A549 (cell line): Measurements from ENCODE around the gene SORT1. TPM values are rescaled to one million over a fixed set of nuclear protein-coding genes. Genes with fewer than 3 reads are reported as not detected.

Experiments used
- ATAC-seq, 2 experiments: fragments of 200-7000 bp in 1 of 2; fragments of >200 bp in 1 of 2; cut with Nextera tagmentation in 1 of 2; cut with Tn5 transposase in 1 of 2; 3 replicates each; pipeline versions ENCODE4 v1.8.0 to v1.9.1; 2018 to 2020; ENCODE audit warnings: mild to moderate bottlenecking in 1 of 2, moderate library complexity in 1 of 2
- CTCF ChIA-PET: fragments of 300-600 bp; sonication (Branson Sonifier 250); formaldehyde crosslinking; extraction: SDS; loops from one replicate; lab custom pipeline; 2021; ENCODE audit warnings: antibody characterized with exemption, inconsistent platforms; lab: Yijun Ruan, JAX
- POLR2A ChIA-PET: fragments of 350-600 bp; formaldehyde crosslinking; extraction: SDS; loops from one replicate; lab custom pipeline; 2021; ENCODE audit warnings: antibody characterized with exemption, inconsistent platforms; lab: Yijun Ruan, JAX
- DNase-seq, 2 experiments: peaks; one replicate each; pipeline versions ENCODE4 v3.0.0 to v3.0.0-alpha.2; 2011 to 2016; ENCODE audit warnings: low read depth in 1 of 2, low spot score in 1 of 2
- FAIRE-seq: peaks from 2 replicates; lab custom pipeline; 2011; peaks lifted over from hg19 to GRCh38; lab: Jason Lieb, UNC
- H3K27ac ChIP-seq, 2 experiments: fragments of >200 bp; sonication (Bioruptor Twin); formaldehyde crosslinking; 3 replicates each; pipeline ENCODE4 v1.5.1; 2016 to 2017
- H3K4me1 ChIP-seq: fragments of >200 bp; sonication (Bioruptor Twin); formaldehyde crosslinking; 3 replicates; pipeline ENCODE4 v1.6.1; 2016
- H3K4me2 ChIP-seq: fragments of >200 bp; sonication (Bioruptor Twin); formaldehyde crosslinking; 3 replicates; pipeline ENCODE4 v1.6.1; 2016
- H3K4me3 ChIP-seq: fragments of >200 bp; sonication (Bioruptor Twin); formaldehyde crosslinking; 3 replicates; pipeline ENCODE4 v1.5.1; 2016
- H3K9me3 ChIP-seq: fragments of >200 bp; sonication (Bioruptor Twin); formaldehyde crosslinking; 3 replicates; pipeline ENCODE4 v1.6.1; 2016
- CEBPB ChIP-seq, 2 experiments: fragments of >200 bp in 1 of 2; sonication (Bioruptor Twin) in 1 of 2; formaldehyde crosslinking in 1 of 2; IDR thresholded peaks; 2 replicates each; pipeline ENCODE4 v1.6.1; 2012 to 2016
- CHD4 ChIP-seq: fragments of 200-600 bp; sonication (generic); IDR thresholded peaks from 2 replicates; pipeline ENCODE4 v1.6.1; 2016; ENCODE audit warnings: antibody characterized with exemption, mild to moderate bottlenecking, borderline replicate concordance
- EHF ChIP-seq: fragments of 250-450 bp; sonication (Bioruptor Pico); IDR thresholded peaks from 2 replicates; pipeline ENCODE4 v1.5.0; 2020; ENCODE audit warnings: mild to moderate bottlenecking
- EP300 ChIP-seq, 2 experiments: fragments of >200 bp; sonication (Bioruptor Twin); formaldehyde crosslinking; IDR thresholded peaks; 2 replicates in 1 of 2; 3 replicates in 1 of 2; pipeline ENCODE4 v1.6.1; 2016 to 2017
- FOSB ChIP-seq: fragments of 250-450 bp; sonication (Bioruptor Pico); IDR thresholded peaks from 2 replicates; pipeline ENCODE4 v1.5.0; 2020; ENCODE audit warnings: mild to moderate bottlenecking, moderate library complexity
- FOSL2 ChIP-seq, 2 experiments: fragments of 450-650 bp in 1 of 2; fragments of >200 bp in 1 of 2; sonication (Bioruptor Twin) in 1 of 2; formaldehyde crosslinking; IDR thresholded peaks; 2 replicates each; pipeline versions ENCODE4 v1.5.0 to v1.6.1; 2016 to 2020; ENCODE audit warnings: mild to moderate bottlenecking in 1 of 2, moderate library complexity in 1 of 2
- HOXB5 ChIP-seq: fragments of 250-450 bp; sonication (Bioruptor Pico); IDR thresholded peaks from 2 replicates; pipeline ENCODE4 v1.5.0; 2020; ENCODE audit warnings: mild to moderate bottlenecking, moderate library complexity
- KDM5A ChIP-seq: fragments of 200-600 bp; sonication (generic); IDR thresholded peaks from 2 replicates; pipeline ENCODE4 v1.6.1; 2016; ENCODE audit warnings: antibody characterized with exemption, mild to moderate bottlenecking
- MAFK ChIP-seq: fragments of 450-650 bp; IDR thresholded peaks from 2 replicates; pipeline ENCODE4 v1.6.1; 2014; ENCODE audit not compliant: partially characterized antibody
- NPAS2 ChIP-seq: fragments of 250-450 bp; sonication (Bioruptor Pico); IDR thresholded peaks from 2 replicates; pipeline ENCODE4 v1.8.0; 2022; ENCODE audit warnings: mild to moderate bottlenecking, moderate library complexity, borderline replicate concordance
- PHF8 ChIP-seq: fragments of 200-600 bp; sonication (generic); IDR thresholded peaks from 2 replicates; pipeline ENCODE4 v1.6.1; 2016; ENCODE audit warnings: low read depth, mild to moderate bottlenecking, antibody characterized with exemption, moderate library complexity, borderline replicate concordance
- POLR2AphosphoS2 ChIP-seq: conservative IDR thresholded peaks from 2 replicates; pipeline ENCODE4 v1.6.1; 2012; ENCODE audit warnings: low read length, improper control_type of control experiment, inconsistent platforms
- RAD21 ChIP-seq, 2 experiments: fragments of >200 bp in 1 of 2; sonication (Bioruptor Twin) in 1 of 2; formaldehyde crosslinking in 1 of 2; IDR thresholded peaks in 1 of 2; conservative IDR thresholded peaks in 1 of 2; 2 replicates in 1 of 2; 3 replicates in 1 of 2; pipeline ENCODE4 v1.6.1; 2012 to 2018; ENCODE audit warnings: inconsistent platforms in 1 of 2
- RARB ChIP-seq: fragments of 250-450 bp; sonication (Bioruptor Pico); IDR thresholded peaks from 2 replicates; pipeline ENCODE4 v1.8.0; 2021; ENCODE audit warnings: mild to moderate bottlenecking, moderate library complexity
- RFX5 ChIP-seq: fragments of 450-650 bp; IDR thresholded peaks from 2 replicates; pipeline ENCODE4 v1.7.1; 2014; ENCODE audit warnings: antibody characterized with exemption, mild to moderate bottlenecking, moderate library complexity
- RNF2 ChIP-seq: fragments of 200-600 bp; sonication (generic); IDR thresholded peaks from 2 replicates; pipeline ENCODE4 v1.6.1; 2016; ENCODE audit warnings: low read depth, mild to moderate bottlenecking, antibody characterized with exemption, moderate library complexity, borderline replicate concordance
- SREBF2 ChIP-seq: fragments of 450-650 bp; IDR thresholded peaks from 2 replicates; pipeline ENCODE4 v1.6.1; 2014; ENCODE audit warnings: mild to moderate bottlenecking, moderate library complexity
- TFCP2L1 ChIP-seq: fragments of 250-450 bp; sonication (Bioruptor Pico); IDR thresholded peaks from 2 replicates; pipeline ENCODE4 v1.5.0; 2021; ENCODE audit warnings: mild to moderate bottlenecking
- ZNF302 ChIP-seq: fragments of 250-450 bp; sonication (Bioruptor Pico); IDR thresholded peaks from 2 replicates; pipeline ENCODE4 v1.9.0; 2021; ENCODE audit warnings: inconsistent platforms, mild to moderate bottlenecking, moderate library complexity
- WGBS: methylation state at CpG from one replicate; pipeline ENCODE4 v1.1.6; 2017; ENCODE audit errors: missing lambda C conversion rate; 5-methylcytosine and 5-hydroxymethylcytosine counted together
- polyA plus RNA-seq, 4 experiments: library from polyadenylated mRNA; depleted of rRNA in 3 of 4; stranded (reverse); fragments of >200 nt; fragmentation: RNase III in 1 of 4; extraction: RNeasy Plus Mini Kit Qiagen cat#74134 plus additional on column Dnase treatment in 1 of 4; gene quantifications; 2 replicates in 3 of 4; 3 replicates in 1 of 4; pipeline ENCODE4 v1.2.3, GENCODE V29; 2011 to 2017
- TF ChIP-seq, protein P1 (sequence below): fragments of 200-600 bp; sonication (generic); IDR thresholded peaks from 2 replicates; pipeline ENCODE4 v1.6.1; 2016; ENCODE audit warnings: antibody characterized with exemption, mild to moderate bottlenecking, moderate library complexity
- TF ChIP-seq, protein P2 (sequence below): fragments of >200 bp; sonication (Bioruptor Twin); formaldehyde crosslinking; IDR thresholded peaks from 3 replicates; pipeline ENCODE4 v1.5.1; 2016
- TF ChIP-seq, protein P3 (sequence below): IDR thresholded peaks from 2 replicates; pipeline ENCODE4 v1.6.1; 2012

Gene SORT1
- polyA plus RNA-seq, 2 of the 4 experiments (the other 2 are of a cell fraction): 6.0 to 14.7 TPM

DNA sequence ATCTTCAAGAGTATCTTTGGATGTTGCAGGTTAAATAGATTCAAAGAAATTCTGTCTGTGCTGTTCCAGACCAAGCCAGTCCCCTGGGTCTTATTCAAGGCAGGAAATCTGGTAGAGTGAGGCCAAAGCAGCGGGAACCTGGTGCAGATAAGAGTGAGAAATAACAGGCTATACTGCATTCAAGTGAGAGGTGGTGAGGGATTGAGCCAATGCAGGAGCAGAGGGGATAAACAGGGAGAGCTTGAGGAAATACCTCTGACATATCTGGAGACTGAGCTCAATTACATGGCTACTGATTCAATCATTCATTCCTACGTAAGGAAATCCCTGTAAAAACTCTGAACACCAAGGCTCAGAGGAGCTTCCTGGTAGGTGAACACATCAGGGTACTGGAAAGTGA, 45.8 kb upstream of the SORT1 start:
- no peaks in the 10 kb centered on the region for H3K4me1 ChIP-seq
- no peak overlapping the region for H3K27ac ChIP-seq
- WGBS: 37% methylated on average over 2 of the region's 2 CpGs
- FAIRE-seq (no peak), DNase-seq (no peak), ATAC-seq (no peak)
- ChIA-PET CTCF (no interaction called here), POLR2A (no interaction called here)
- H3K4me2 ChIP-seq: no peak overlapping the region
- no peak for TF ChIP-seq RNF2
- TF ChIP-seq FOSB (CRISPR knock-in tag): no peak
- TF ChIP-seq MAFK: no peak
- TF ChIP-seq POLR2AphosphoS2: no peak
- no peak for TF ChIP-seq RAD21 (conservative IDR thresholded peaks at IDR 0.05 in 1 of 2, IDR thresholded peaks at IDR 0.05 in 1 of 2)
- H3K9me3 ChIP-seq: no peaks in the 10 kb centered on the region
- H3K4me3 ChIP-seq: no peak overlapping the region

DNA sequence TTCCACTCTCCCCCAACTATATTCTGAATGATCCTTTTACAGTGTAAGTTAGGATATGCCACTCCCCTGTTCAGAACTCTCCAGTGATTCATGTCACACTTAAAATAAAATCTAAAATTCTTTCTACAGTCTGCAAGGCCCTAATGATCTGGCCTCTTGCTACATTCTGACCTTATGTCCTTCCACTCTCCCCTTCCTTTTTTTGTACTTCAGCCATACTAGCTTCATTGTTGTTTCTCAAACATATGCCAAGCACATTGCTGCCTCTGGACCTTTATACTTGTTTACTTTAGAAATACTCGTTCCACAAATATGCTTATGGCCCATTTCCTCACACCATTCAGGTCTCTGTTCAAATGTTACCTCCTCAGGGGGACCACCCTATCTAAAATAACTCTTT, 43.4 kb upstream of the SORT1 start:
- FAIRE-seq: no peak
- no peaks in the 10 kb centered on the region for H3K9me3 ChIP-seq
- no peak overlapping the region for H3K27ac ChIP-seq
- H3K4me2 ChIP-seq: no peak overlapping the region
- ATAC-seq: no peak
- no peaks in the 10 kb centered on the region for H3K4me1 ChIP-seq
- ChIA-PET POLR2A (no interaction called here), CTCF (no interaction called here)
- no peak for TF ChIP-seq ZNF302 (CRISPR knock-in tag)
- TF ChIP-seq NPAS2 (CRISPR knock-in tag): no peak
- TF ChIP-seq EHF: no peak
- TF ChIP-seq, protein P1, sequence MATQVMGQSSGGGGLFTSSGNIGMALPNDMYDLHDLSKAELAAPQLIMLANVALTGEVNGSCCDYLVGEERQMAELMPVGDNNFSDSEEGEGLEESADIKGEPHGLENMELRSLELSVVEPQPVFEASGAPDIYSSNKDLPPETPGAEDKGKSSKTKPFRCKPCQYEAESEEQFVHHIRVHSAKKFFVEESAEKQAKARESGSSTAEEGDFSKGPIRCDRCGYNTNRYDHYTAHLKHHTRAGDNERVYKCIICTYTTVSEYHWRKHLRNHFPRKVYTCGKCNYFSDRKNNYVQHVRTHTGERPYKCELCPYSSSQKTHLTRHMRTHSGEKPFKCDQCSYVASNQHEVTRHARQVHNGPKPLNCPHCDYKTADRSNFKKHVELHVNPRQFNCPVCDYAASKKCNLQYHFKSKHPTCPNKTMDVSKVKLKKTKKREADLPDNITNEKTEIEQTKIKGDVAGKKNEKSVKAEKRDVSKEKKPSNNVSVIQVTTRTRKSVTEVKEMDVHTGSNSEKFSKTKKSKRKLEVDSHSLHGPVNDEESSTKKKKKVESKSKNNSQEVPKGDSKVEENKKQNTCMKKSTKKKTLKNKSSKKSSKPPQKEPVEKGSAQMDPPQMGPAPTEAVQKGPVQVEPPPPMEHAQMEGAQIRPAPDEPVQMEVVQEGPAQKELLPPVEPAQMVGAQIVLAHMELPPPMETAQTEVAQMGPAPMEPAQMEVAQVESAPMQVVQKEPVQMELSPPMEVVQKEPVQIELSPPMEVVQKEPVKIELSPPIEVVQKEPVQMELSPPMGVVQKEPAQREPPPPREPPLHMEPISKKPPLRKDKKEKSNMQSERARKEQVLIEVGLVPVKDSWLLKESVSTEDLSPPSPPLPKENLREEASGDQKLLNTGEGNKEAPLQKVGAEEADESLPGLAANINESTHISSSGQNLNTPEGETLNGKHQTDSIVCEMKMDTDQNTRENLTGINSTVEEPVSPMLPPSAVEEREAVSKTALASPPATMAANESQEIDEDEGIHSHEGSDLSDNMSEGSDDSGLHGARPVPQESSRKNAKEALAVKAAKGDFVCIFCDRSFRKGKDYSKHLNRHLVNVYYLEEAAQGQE: no peak
- TF ChIP-seq RARB (CRISPR knock-in tag): no peak
- TF ChIP-seq RNF2: no peak
- TF ChIP-seq HOXB5 (CRISPR knock-in tag): no peak
- TF ChIP-seq MAFK: no peak
- TF ChIP-seq SREBF2: no peak
- TF ChIP-seq PHF8: no peak
- no peak for TF ChIP-seq RFX5
- TF ChIP-seq CEBPB (IDR thresholded peaks at IDR 0.05): no peak
- no peak for TF ChIP-seq TFCP2L1
- no peak overlapping the region for H3K4me3 ChIP-seq
- no peak for DNase-seq
- 0% methylated on average over 1 of the region's 1 CpG for WGBS

DNA sequence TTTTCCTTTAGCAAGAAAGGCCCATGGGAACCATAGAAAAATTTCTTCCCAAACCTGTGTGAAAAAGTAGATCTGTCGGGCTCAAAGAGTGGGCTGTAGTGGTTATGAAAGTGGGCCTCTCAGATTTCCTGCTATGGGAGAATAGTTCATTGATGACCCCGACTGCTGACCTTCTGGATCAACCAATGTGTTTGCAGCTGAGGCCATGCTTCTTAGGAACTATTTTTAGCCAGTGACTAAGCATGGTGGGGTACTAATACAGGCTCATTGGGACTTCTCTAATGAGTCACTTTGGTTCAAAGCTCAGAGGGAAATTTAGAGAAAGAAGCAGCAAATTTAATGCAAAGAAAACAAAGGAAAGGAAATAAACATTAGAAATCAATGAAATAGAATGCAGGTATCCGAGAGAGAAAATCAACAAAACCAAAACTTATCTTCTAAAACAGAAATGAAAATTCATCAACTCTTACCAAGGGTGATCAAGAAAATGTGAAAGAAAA, 41.1 kb upstream of the SORT1 start:
- Histone ChIP-seq H3K4me1 (no peaks in the 10 kb centered on the region), H3K4me3 (no peak overlapping the region), H3K27ac (no peak overlapping the region)
- FAIRE-seq (no peak), ATAC-seq (peak in 1 of 2 experiments; percentile 35; a peak in 1 of 6 replicates), DNase-seq (peak in 1 of 2 experiments; percentile 20)
- CTCF ChIA-PET: interaction anchor here (1.8 kb wide), 1 partner anchor 94 kb away, joined by 4 read pairs; no protein-coding TSS in a partner anchor
- POLR2A ChIA-PET: no interaction called here
- WGBS: 56% methylated on average over 3 of the region's 3 CpGs
- TF ChIP-seq CHD4 (no peak), RAD21 (conservative IDR thresholded peaks at IDR 0.05 in 1 of 2, IDR thresholded peaks at IDR 0.05 in 1 of 2) (no peak), EP300 (IDR thresholded peaks at IDR 0.05) (no peak), KDM5A (no peak), FOSL2 (IDR thresholded peaks at IDR 0.05) (no peak), FOSL2 (CRISPR knock-in tag; IDR thresholded peaks at IDR 0.05) (peak; percentile 22)
- TF ChIP-seq, protein P2, sequence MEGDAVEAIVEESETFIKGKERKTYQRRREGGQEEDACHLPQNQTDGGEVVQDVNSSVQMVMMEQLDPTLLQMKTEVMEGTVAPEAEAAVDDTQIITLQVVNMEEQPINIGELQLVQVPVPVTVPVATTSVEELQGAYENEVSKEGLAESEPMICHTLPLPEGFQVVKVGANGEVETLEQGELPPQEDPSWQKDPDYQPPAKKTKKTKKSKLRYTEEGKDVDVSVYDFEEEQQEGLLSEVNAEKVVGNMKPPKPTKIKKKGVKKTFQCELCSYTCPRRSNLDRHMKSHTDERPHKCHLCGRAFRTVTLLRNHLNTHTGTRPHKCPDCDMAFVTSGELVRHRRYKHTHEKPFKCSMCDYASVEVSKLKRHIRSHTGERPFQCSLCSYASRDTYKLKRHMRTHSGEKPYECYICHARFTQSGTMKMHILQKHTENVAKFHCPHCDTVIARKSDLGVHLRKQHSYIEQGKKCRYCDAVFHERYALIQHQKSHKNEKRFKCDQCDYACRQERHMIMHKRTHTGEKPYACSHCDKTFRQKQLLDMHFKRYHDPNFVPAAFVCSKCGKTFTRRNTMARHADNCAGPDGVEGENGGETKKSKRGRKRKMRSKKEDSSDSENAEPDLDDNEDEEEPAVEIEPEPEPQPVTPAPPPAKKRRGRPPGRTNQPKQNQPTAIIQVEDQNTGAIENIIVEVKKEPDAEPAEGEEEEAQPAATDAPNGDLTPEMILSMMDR: no peak
- TF ChIP-seq, protein P3, sequence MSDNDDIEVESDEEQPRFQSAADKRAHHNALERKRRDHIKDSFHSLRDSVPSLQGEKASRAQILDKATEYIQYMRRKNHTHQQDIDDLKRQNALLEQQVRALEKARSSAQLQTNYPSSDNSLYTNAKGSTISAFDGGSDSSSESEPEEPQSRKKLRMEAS: no peak
- TF ChIP-seq, all 56 proteins: peak for 1
- H3K4me2 ChIP-seq: no peak overlapping the region
- H3K9me3 ChIP-seq: no peaks in the 10 kb centered on the region
